Tibial artery (tissue), 4 donors: ENCODE measurements around the gene TRAPPC4.
"Not testable (repeated sequence)": the region's sequence is repeated elsewhere in the genome, so short reads cannot be mapped to it uniquely, and the experiment has no call there.

ENCODE experiments used
- DNase-seq, 2 donors: peaks; one replicate each; pipeline ENCODE4 v3.0.0-alpha.2; 2019
- H3K27ac ChIP-seq, 2 donors: fragments of 200-600 bp; sonication (generic) in 1 of 2; 1 replicate in 1 of 2; 2 replicates in 1 of 2; pipeline ENCODE4 v1.5.1; 2018 to 2019; ENCODE audit warnings: mild to moderate bottlenecking in 1 of 2
- H3K27me3 ChIP-seq, 2 donors: fragments of 200-600 bp; sonication (generic) in 1 of 2; one replicate each; pipeline versions ENCODE4 v1.5.1 to v1.6.0; 2016 to 2019
- H3K36me3 ChIP-seq, 3 donors: fragments of 200-600 bp; sonication (generic) in 2 of 3; one replicate each; pipeline ENCODE4 v1.5.1; 2016 to 2019; ENCODE audit warnings: mild to moderate bottlenecking in 2 of 3
- H3K4me1 ChIP-seq, 4 donors: fragments of 200-600 bp; sonication (generic) in 2 of 4; 1 replicate in 3 of 4; 2 replicates in 1 of 4; pipeline ENCODE4 v1.5.1; 2016 to 2019
- H3K4me3 ChIP-seq, 2 donors: fragments of 200-600 bp; sonication (generic) in 1 of 2; 1 replicate in 1 of 2; 2 replicates in 1 of 2; pipeline ENCODE4 v1.5.1; 2018 to 2019; ENCODE audit warnings: mild to moderate bottlenecking in 2 of 2
- H3K9me3 ChIP-seq, 3 donors: fragments of 200-600 bp; sonication (generic) in 1 of 3; one replicate each; pipeline ENCODE4 v1.5.1; 2016 to 2019
- intact Hi-C: fragments of 100-400 bp; cut with DNase I; formaldehyde crosslinking; loops from one replicate; pipeline ENCODE4 v1.15.0; 2023; ENCODE audit warnings: low total_unique reads
- TF ChIP-seq, protein P1 (sequence below), 2 experiments: fragments of 200-600 bp in 1 of 2; fragments of 450-650 bp in 1 of 2; IDR thresholded peaks; one replicate each; pipeline ENCODE4 v1.5.1; 2017 to 2019; ENCODE audit warnings: antibody characterized with exemption in 2 of 2, mild to moderate bottlenecking in 1 of 2, moderate library complexity in 1 of 2

The TRAPPC4 gene, protein sequence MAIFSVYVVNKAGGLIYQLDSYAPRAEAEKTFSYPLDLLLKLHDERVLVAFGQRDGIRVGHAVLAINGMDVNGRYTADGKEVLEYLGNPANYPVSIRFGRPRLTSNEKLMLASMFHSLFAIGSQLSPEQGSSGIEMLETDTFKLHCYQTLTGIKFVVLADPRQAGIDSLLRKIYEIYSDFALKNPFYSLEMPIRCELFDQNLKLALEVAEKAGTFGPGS

DNA sequence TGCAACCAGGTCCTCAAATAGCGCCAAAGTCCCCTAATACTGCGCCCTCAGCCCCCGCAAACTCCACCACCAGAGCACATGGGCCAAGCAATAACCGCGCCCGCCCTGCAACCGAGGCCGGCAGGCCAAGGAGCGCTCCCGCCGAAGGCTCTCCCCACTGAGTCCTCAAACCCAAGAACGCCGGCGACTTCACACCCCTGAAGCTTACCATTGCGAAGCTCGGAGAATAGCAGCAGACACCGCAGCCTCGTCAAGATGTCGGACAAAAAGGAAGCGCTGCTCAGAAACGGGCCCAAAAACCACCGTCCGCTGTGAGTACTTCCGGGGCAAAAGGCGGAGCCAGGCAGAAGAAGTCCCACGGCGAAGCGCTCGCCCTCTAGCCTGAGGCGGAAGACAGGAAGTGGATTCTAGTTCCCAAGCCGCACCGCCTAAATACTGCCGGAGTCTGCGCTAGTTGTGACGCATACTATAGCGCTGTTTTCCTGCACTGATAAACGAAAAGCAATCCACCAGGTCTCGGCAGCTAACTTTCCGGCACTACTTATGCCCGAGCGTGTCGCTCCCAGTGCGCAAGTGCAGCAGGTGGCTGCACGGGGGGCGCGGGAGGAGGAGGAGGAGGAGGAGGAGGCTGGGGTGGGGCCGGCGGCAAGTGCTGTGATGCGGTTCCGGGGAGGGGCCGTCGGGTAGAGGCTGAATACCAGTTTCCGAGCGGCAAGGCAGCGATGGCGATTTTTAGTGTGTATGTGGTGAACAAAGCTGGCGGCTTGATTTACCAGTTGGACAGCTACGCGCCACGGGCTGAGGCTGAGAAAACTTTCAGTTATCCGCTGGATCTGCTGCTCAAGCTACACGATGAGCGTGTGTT, at the start of gene TRAPPC4, which contains the start of gene RPS25:
Gene TRAPPC4 (plus strand): TSS at position 693 of the 865 bp plus-strand sequence. CDS start 30 bp downstream, at position 723.
Gene RPS25 (minus strand): TSS at position 270 of the 865 bp plus-strand sequence. CDS start 59 bp downstream, at position 211.
- H3K4me1 ChIP-seq = peaks cover 0 to 53% (median 34%) of the 10 kb centered on the region in 4 donors
- no peaks in the 10 kb centered on the region for H3K9me3 ChIP-seq
- peaks cover 43 to 59% (median 50%) of the 10 kb centered on the region in 3 donors for H3K36me3 ChIP-seq
- intact Hi-C loops = loop anchor here (1.0 kb wide), 1 partner anchor 37 kb away; no protein-coding TSS in a partner anchor
- H3K4me3 ChIP-seq = peak within 1 kb of the TSS; percentile 76 to 88
- DNase-seq = peak; percentile 95 to 98
- no peaks in the 10 kb centered on the region for H3K27me3 ChIP-seq
- H3K27ac ChIP-seq = peak within 1 kb of the TSS; percentile 90 to 95
- TF ChIP-seq, protein P1, sequence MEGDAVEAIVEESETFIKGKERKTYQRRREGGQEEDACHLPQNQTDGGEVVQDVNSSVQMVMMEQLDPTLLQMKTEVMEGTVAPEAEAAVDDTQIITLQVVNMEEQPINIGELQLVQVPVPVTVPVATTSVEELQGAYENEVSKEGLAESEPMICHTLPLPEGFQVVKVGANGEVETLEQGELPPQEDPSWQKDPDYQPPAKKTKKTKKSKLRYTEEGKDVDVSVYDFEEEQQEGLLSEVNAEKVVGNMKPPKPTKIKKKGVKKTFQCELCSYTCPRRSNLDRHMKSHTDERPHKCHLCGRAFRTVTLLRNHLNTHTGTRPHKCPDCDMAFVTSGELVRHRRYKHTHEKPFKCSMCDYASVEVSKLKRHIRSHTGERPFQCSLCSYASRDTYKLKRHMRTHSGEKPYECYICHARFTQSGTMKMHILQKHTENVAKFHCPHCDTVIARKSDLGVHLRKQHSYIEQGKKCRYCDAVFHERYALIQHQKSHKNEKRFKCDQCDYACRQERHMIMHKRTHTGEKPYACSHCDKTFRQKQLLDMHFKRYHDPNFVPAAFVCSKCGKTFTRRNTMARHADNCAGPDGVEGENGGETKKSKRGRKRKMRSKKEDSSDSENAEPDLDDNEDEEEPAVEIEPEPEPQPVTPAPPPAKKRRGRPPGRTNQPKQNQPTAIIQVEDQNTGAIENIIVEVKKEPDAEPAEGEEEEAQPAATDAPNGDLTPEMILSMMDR (IDR thresholded peaks at IDR 0.05) = no peak

- H3K27ac ChIP-seq, H3K4me1 ChIP-seq, H3K9me3 ChIP-seq, H3K36me3 ChIP-seq, DNase-seq, H3K4me3 ChIP-seq, intact Hi-C loops: not testable (repeated sequence)
- H3K27me3 ChIP-seq = peaks cover 0 to 18% of the 10 kb centered on the region in 2 donors
Measured at GRCh38 chr11:118969508-118969907, 49.1 kb upstream of the TRAPPC4 start.

GRCh38 chr11:118971646-118972045, 46.9 kb upstream of the TRAPPC4 start, which contains the start of gene FOXR1:
FOXR1 (plus strand) TSS chr11:118971761; CDS start chr11:118971932, 171 bp downstream.
- Histone ChIP-seq H3K27me3 (peaks cover 0 to 18% of the 10 kb centered on the region in 2 donors), H3K27ac (no peak within 1 kb of the TSS), H3K9me3 (no peaks in the 10 kb centered on the region), H3K4me1 (no peaks in the 10 kb centered on the region), H3K4me3 (no peak within 1 kb of the TSS), H3K36me3 (no peaks in the 10 kb centered on the region)
- DNase-seq = no peak
- TF ChIP-seq, protein P1 (IDR thresholded peaks at IDR 0.05) = no peak
- intact Hi-C loops = no loop called here

DNA sequence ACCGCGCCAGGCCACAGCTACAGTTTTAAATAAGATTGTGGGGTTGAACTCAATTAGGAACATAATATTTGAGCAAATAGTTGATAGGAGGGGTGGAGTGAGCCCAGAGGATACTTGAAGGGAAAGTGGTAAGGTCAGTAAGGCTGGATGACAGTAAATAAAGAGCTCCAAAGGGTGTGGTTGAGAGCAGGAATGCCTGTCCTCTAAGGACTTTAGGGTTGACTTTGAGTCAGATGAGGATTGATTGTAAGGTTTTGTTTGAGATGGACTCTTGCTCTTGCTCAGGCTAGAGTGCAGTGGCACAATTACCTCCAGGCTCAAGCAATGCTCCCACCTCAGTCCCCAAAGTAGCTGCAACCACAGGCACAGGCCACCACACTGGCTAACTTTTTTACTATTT, 44.6 kb upstream of the TRAPPC4 start:
- Histone ChIP-seq H3K4me1 (no peaks in the 10 kb centered on the region), H3K27me3 (peaks cover 0 to 18% of the 10 kb centered on the region in 2 donors), H3K27ac (no peak overlapping the region), H3K4me3 (no peak overlapping the region), H3K36me3 (no peaks in the 10 kb centered on the region), H3K9me3 (no peaks in the 10 kb centered on the region)
- intact Hi-C loops = no loop called here
- DNase-seq = no peak
- TF ChIP-seq, protein P1 (IDR thresholded peaks at IDR 0.05) = no peak

GRCh38 chr11:118975771-118976709, 42.5 kb upstream of the TRAPPC4 start:
- DNase-seq = no peak
- intact Hi-C loops = no loop called here
- no peak overlapping the region for H3K4me3 ChIP-seq

More at GRCh38 chr11:118975771-118976709, 42.5 kb upstream of the TRAPPC4 start:
- TF ChIP-seq, protein P1 (IDR thresholded peaks at IDR 0.05) = no peak
- Histone ChIP-seq H3K36me3 (no peaks in the 10 kb centered on the region), H3K27ac (no peak overlapping the region), H3K4me1 (peaks cover 0 to 7% (median 2%) of the 10 kb centered on the region in 4 donors), H3K27me3 (peaks cover 0 to 16% of the 10 kb centered on the region in 2 donors), H3K9me3 (no peaks in the 10 kb centered on the region)
